ENCODE results near the gene RLN1. TPM values are rescaled to one million over a fixed set of nuclear protein-coding genes. Genes with fewer than 3 reads are reported as not detected.

The RLN1 gene
- polyA plus RNA-seq, 1 of the 3 experiments (the other 2 are of a cell fraction) = 0.23 TPM

DNA sequence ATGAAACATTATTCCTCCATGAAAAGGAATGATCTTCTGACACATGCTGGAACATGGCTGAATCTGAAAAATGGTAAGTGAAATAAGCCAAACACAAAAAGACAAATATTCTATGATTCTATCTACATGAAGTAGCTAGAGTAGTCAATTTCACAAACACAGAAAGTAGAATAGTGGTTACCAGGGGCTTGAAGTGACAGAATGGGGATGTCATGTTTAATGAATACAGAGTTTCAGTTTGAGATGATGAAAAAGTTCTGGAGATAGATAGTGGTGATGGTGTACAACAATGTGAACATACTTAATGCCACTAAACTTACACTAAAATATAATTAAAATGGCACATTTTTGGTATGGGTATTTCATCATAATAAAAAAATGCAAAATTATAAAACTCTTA, 53.4 kb downstream of the RLN1 start (continued):
- TF ChIP-seq, protein P1, sequence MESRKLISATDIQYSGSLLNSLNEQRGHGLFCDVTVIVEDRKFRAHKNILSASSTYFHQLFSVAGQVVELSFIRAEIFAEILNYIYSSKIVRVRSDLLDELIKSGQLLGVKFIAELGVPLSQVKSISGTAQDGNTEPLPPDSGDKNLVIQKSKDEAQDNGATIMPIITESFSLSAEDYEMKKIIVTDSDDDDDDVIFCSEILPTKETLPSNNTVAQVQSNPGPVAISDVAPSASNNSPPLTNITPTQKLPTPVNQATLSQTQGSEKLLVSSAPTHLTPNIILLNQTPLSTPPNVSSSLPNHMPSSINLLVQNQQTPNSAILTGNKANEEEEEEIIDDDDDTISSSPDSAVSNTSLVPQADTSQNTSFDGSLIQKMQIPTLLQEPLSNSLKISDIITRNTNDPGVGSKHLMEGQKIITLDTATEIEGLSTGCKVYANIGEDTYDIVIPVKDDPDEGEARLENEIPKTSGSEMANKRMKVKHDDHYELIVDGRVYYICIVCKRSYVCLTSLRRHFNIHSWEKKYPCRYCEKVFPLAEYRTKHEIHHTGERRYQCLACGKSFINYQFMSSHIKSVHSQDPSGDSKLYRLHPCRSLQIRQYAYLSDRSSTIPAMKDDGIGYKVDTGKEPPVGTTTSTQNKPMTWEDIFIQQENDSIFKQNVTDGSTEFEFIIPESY (IDR thresholded peaks at IDR 0.05; ENCODE audit: borderline replicate concordance, low read depth) = no peak

Small RNAs within 50 kb of the gene (small RNA-seq; reads per million reads assigned to genes)
- gene AL135786.1 = 0 reads per million in 7 experiments
- 0 reads per million in 7 experiments for gene HMGN2P31

Other genes with a start within 250 kb of the RLN1 start
- not detected in 2 replicates for gene INSL6, start 154.2 kb downstream of the RLN1 start, polyA plus RNA-seq (2012; rRNA removed)
- gene INSL4, start 108.5 kb downstream of the RLN1 start, polyA plus RNA-seq (2012; rRNA removed) = not detected in 2 replicates
- gene RLN2, start 35.2 kb downstream of the RLN1 start, polyA plus RNA-seq (2012; rRNA removed) = 0.50 and 0.51 TPM in 2 replicates
- gene PLGRKT, start 98.0 kb upstream of the RLN1 start, polyA plus RNA-seq (2012; rRNA removed) = 11.4 and 13.1 TPM in 2 replicates
- gene CD274, start 110.7 kb upstream of the RLN1 start, polyA plus RNA-seq (2012; rRNA removed) = 25.8 and 30.9 TPM in 2 replicates
- 11.1 and 19.4 TPM in 2 replicates for gene PDCD1LG2, start 170.7 kb upstream of the RLN1 start, polyA plus RNA-seq (2012; rRNA removed)